DOHH2 (cell line): Measurements from ENCODE around the gene SMURF2.

ENCODE experiments used
- H3F3A ChIP-seq: fragments of 200-600 bp; sonication (generic), shearing (Covaris generic); 2 replicates; pipeline ENCODE4 v1.6.0; 2016; ENCODE audit warnings: antibody characterized with exemption, mild to moderate bottlenecking; ENCODE audit not compliant: control insufficient read depth, insufficient read depth
- H3K27ac ChIP-seq: fragments of 200-600 bp; sonication (generic); 2 replicates; pipeline ENCODE4 v1.5.1; 2014; ENCODE audit warnings: low read depth, mild to moderate bottlenecking, low read length, moderate library complexity
- H3K27me3 ChIP-seq: fragments of 200-600 bp; sonication (generic); 2 replicates; pipeline ENCODE4 v1.6.1; 2014; ENCODE audit warnings: mild to moderate bottlenecking, low read length, mixed read lengths; ENCODE audit not compliant: control insufficient read depth
- H3K36me3 ChIP-seq: fragments of 200-600 bp; sonication (generic); 2 replicates; pipeline ENCODE4 v1.6.1; 2014; ENCODE audit warnings: mild to moderate bottlenecking, low read length, moderate library complexity, mixed read lengths; ENCODE audit not compliant: control insufficient read depth
- H3K4me1 ChIP-seq: fragments of 200-600 bp; sonication (generic); 2 replicates; pipeline ENCODE4 v1.6.1; 2014; ENCODE audit warnings: mild to moderate bottlenecking, low read length, mixed read lengths; ENCODE audit not compliant: control insufficient read depth
- H3K4me2 ChIP-seq: fragments of 200-600 bp; sonication (generic); 2 replicates; pipeline ENCODE4 v1.6.0; 2014; ENCODE audit warnings: mild to moderate bottlenecking, low read length, moderate library complexity
- H3K4me3 ChIP-seq: fragments of 200-600 bp; sonication (generic); 2 replicates; pipeline ENCODE4 v1.5.1; 2014; ENCODE audit warnings: mild to moderate bottlenecking, low read length, mixed read lengths
- H3K79me2 ChIP-seq: fragments of 200-600 bp; sonication (generic); 2 replicates; pipeline ENCODE4 v1.6.1; 2014; ENCODE audit warnings: mild to moderate bottlenecking, low read length, mixed read lengths; ENCODE audit not compliant: control insufficient read depth
- H3K9me2 ChIP-seq: fragments of 200-600 bp; sonication (generic); replicated peaks from 2 replicates; pipeline ENCODE4 v1.6.1; 2014; ENCODE audit warnings: mild to moderate bottlenecking, low read length, mixed read lengths; ENCODE audit not compliant: control insufficient read depth
- H3K9me3 ChIP-seq: fragments of 200-600 bp; sonication (generic); 2 replicates; pipeline ENCODE4 v1.6.1; 2014; ENCODE audit warnings: antibody characterized with exemption, low read length, mixed read lengths; ENCODE audit not compliant: control insufficient read depth, insufficient read depth
- H4K20me1 ChIP-seq: fragments of 200-600 bp; sonication (generic); 2 replicates; pipeline ENCODE4 v1.6.0; 2014; ENCODE audit warnings: low read depth, mild to moderate bottlenecking, antibody characterized with exemption, low read length, moderate library complexity; ENCODE audit not compliant: control insufficient read depth, insufficient read depth
- CTCF ChIP-seq: fragments of 200-600 bp; sonication (generic); IDR thresholded peaks from one replicate; pipeline ENCODE4 v1.5.1; 2014; ENCODE audit warnings: antibody characterized with exemption, mild to moderate bottlenecking, low read depth, low read length; ENCODE audit not compliant: poor library complexity, severe bottlenecking
- EZH2phosphoT487 ChIP-seq: fragments of 200-600 bp; sonication (generic); IDR thresholded peaks from 2 replicates; pipeline ENCODE4 v1.6.1; 2017; ENCODE audit warnings: borderline replicate concordance, mild to moderate bottlenecking, antibody characterized with exemption, low read length, moderate library complexity, mixed read lengths

The SMURF2 gene

DNA sequence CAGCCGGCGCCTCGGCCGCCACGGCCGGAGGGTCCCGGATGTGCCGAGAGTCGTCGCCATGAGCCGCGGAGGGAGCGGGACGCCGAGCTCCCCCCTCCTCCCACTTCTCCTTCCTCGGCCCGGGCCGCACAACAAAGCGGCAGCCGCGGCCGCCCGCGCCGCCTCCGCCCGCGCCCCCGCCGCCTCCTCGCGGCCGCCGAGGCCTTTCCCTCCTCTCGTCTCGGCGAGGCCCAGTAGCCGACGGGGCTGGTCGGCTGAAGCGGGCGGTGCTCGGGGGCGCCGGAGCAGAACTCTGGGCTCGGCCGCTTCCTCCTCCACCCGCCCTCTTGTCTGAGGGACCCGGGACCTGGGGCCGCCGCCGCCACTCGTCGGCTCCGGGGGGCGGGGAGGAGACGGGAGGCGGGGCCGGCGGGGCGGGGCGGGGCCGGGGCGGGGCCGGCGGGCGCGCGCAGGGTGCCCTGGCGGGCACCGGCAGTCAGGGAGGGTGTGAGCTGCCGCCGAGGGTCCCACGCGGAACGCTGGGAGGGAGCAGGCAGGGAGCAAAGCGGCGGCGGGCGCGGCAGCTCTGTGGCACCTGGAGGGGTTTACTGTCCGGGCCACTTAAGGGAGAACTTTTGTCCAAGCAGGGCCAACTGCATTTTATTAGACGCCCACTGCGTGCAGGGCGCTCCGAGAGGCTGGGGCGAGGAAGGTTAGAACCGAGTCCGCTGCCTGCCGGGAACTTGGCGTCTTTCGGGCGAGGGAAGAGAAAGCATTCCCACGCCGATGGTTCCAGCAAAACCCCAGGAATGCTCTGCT lies at the start of gene SMURF2:
Gene SMURF2, minus strand, starts transcription at position 332 of the 798 bp plus-strand sequence. CDS start 427 bp downstream, outside the sequence.
- H3F3A ChIP-seq, result peaks cover 9% of the 10 kb centered on the region; the same call in 1 of the 2 replicates
- H3K79me2 ChIP-seq, result peaks cover 44% of the 10 kb centered on the region
- TF ChIP-seq EZH2phosphoT487, result no peak
- TF ChIP-seq CTCF, result no peak
- H3K9me3 ChIP-seq, result no peaks in the 10 kb centered on the region
- H3K36me3 ChIP-seq, result no peaks in the 10 kb centered on the region
- peak within 1 kb of the TSS; percentile 91 for H3K4me3 ChIP-seq
- peaks cover 12% of the 10 kb centered on the region; the same call in 1 of the 2 replicates for H4K20me1 ChIP-seq
- H3K27ac ChIP-seq, result peak within 1 kb of the TSS; percentile 58
- no peaks in the 10 kb centered on the region for H3K27me3 ChIP-seq
- no peaks in the 10 kb centered on the region for H3K9me2 ChIP-seq
- peak within 1 kb of the TSS; percentile 97 for H3K4me2 ChIP-seq
- peaks cover 23% of the 10 kb centered on the region for H3K4me1 ChIP-seq

GRCh38 chr17:64709481-64709880 lies 47.4 kb upstream of the SMURF2 start:
- Histone ChIP-seq H3K4me3 (peak overlapping the region; percentile 35), H3F3A (no peaks in the 10 kb centered on the region), H3K27me3 (no peaks in the 10 kb centered on the region), H3K4me1 (peaks cover 27% of the 10 kb centered on the region), H3K9me3 (no peaks in the 10 kb centered on the region), H4K20me1 (no peaks in the 10 kb centered on the region), H3K79me2 (no peaks in the 10 kb centered on the region), H3K36me3 (no peaks in the 10 kb centered on the region), H3K27ac (0 out of 2 replicates have a peak overlapping the region, but pooled peaks have one; percentile 9), H3K4me2 (peak overlapping the region; percentile 53), H3K9me2 (no peaks in the 10 kb centered on the region)
- no peak for TF ChIP-seq CTCF
- no peak for TF ChIP-seq EZH2phosphoT487

- no peaks in the 10 kb centered on the region for H3K27me3 ChIP-seq
- H3K27ac ChIP-seq, result no peak overlapping the region
- no peaks in the 10 kb centered on the region for H3K79me2 ChIP-seq
- H3K36me3 ChIP-seq, result no peaks in the 10 kb centered on the region
- no peak overlapping the region for H3K4me2 ChIP-seq
- no peaks in the 10 kb centered on the region for H3K9me2 ChIP-seq
- H3K4me1 ChIP-seq, result peaks cover 16% of the 10 kb centered on the region
- H4K20me1 ChIP-seq, result no peaks in the 10 kb centered on the region
- H3K4me3 ChIP-seq, result no peak overlapping the region
- H3F3A ChIP-seq, result no peaks in the 10 kb centered on the region
- TF ChIP-seq CTCF (no peak), EZH2phosphoT487 (no peak)
- H3K9me3 ChIP-seq, result no peaks in the 10 kb centered on the region
Measured at GRCh38 chr17:64707050-64707591, 45.0 kb upstream of the SMURF2 start.
